ENCODE results near the gene OAS2. TPM values are rescaled to one million over a fixed set of nuclear protein-coding genes. Genes with fewer than 3 reads are reported as not detected.

OAS2 gene
- total RNA-seq, 2 donors from 2014 or later, result 6.0 to 6.8 TPM

GRCh38 chr12:113005762-113006161 is 27.4 kb downstream of the OAS2 start:
- H3K4me1 ChIP-seq, result no peaks in the 10 kb centered on the region
- TF ChIP-seq, protein P1, sequence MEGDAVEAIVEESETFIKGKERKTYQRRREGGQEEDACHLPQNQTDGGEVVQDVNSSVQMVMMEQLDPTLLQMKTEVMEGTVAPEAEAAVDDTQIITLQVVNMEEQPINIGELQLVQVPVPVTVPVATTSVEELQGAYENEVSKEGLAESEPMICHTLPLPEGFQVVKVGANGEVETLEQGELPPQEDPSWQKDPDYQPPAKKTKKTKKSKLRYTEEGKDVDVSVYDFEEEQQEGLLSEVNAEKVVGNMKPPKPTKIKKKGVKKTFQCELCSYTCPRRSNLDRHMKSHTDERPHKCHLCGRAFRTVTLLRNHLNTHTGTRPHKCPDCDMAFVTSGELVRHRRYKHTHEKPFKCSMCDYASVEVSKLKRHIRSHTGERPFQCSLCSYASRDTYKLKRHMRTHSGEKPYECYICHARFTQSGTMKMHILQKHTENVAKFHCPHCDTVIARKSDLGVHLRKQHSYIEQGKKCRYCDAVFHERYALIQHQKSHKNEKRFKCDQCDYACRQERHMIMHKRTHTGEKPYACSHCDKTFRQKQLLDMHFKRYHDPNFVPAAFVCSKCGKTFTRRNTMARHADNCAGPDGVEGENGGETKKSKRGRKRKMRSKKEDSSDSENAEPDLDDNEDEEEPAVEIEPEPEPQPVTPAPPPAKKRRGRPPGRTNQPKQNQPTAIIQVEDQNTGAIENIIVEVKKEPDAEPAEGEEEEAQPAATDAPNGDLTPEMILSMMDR (IDR thresholded peaks at IDR 0.05), result no peak
- no peak overlapping the region for H3K4me3 ChIP-seq
- no peak for DNase-seq (ENCODE audit: low spot score)
- H3K9me3 ChIP-seq, result peaks cover 0 to 2% of the 10 kb centered on the region in 2 donors
- H3K27me3 ChIP-seq, result no peaks in the 10 kb centered on the region
- H3K27ac ChIP-seq, result no peak overlapping the region
- peaks cover 12% of the 10 kb centered on the region for H3K36me3 ChIP-seq

GRCh38 chr12:113006206-113006605 is 27.9 kb downstream of the OAS2 start:
- peaks cover 16% of the 10 kb centered on the region for H3K36me3 ChIP-seq
- no peak for DNase-seq (ENCODE audit: low spot score)
- no peak overlapping the region for H3K27ac ChIP-seq
- no peaks in the 10 kb centered on the region for H3K27me3 ChIP-seq
- TF ChIP-seq, protein P1 (IDR thresholded peaks at IDR 0.05), result no peak
- H3K4me3 ChIP-seq, result no peak overlapping the region
- H3K9me3 ChIP-seq, result peaks cover 0 to 7% of the 10 kb centered on the region in 2 donors
- H3K4me1 ChIP-seq, result no peaks in the 10 kb centered on the region

- TF ChIP-seq, protein P1 (IDR thresholded peaks at IDR 0.05), result no peak
- no peaks in the 10 kb centered on the region for H3K27me3 ChIP-seq
- no peak overlapping the region for H3K27ac ChIP-seq
- no peaks in the 10 kb centered on the region for H3K4me1 ChIP-seq
- peaks cover 17% of the 10 kb centered on the region for H3K36me3 ChIP-seq
- no peak for DNase-seq (ENCODE audit: low spot score)
- H3K4me3 ChIP-seq, result no peak overlapping the region
- H3K9me3 ChIP-seq, result peaks cover 0 to 10% of the 10 kb centered on the region in 2 donors
Measured at GRCh38 chr12:113006641-113007040, 28.3 kb downstream of the OAS2 start.

DNA sequence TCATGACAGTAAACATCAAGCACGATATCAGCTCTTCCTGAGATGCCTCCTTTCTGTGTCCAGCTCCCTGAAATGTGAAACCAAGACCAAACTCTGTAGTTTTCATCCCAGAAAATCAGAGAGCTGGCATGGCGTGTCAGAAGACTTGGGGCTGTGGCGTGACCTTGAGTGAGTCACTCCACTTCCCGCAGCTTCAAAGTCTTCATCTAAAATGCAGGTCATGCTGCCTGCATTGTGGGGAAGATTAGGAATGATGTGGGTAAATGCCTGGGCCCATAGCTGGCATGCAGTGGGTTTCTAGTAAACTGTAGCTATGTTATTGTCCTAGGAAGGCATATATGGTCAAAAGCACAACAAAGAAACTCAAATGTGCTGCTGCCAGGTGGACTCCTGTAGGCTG is 28.8 kb downstream of the OAS2 start:
- no peaks in the 10 kb centered on the region for H3K4me1 ChIP-seq
- H3K4me3 ChIP-seq, result no peak overlapping the region
- peaks cover 17% of the 10 kb centered on the region for H3K36me3 ChIP-seq
- DNase-seq (ENCODE audit: low spot score), result no peak
- no peak overlapping the region for H3K27ac ChIP-seq
- TF ChIP-seq, protein P1 (IDR thresholded peaks at IDR 0.05), result no peak
- H3K9me3 ChIP-seq, result peaks cover 0 to 10% of the 10 kb centered on the region in 2 donors
- H3K27me3 ChIP-seq, result no peaks in the 10 kb centered on the region

DNA sequence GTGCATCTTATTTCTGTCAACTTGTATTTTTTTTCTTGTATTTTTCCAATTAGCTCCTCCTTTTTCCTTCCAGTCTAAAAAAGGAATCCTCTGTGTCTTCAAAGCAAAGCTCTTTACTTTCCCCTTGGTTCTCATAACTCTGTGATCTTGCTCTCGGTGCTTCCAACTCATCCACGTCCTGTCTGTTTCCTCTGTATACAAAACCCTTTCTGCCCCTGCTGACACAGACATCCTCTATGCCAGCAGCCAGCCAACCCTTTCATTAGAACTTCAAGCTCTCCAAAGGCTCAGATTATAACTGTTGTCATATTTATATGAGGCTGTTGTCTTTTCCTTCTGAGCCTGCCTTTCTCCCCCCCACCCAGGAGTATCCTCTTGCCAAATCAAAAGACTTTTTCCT is 32.4 kb downstream of the OAS2 start:
- DNase-seq (ENCODE audit: low spot score), result no peak
- H3K9me3 ChIP-seq, result peaks cover 0 to 10% of the 10 kb centered on the region in 2 donors
- no peaks in the 10 kb centered on the region for H3K4me1 ChIP-seq
- H3K27me3 ChIP-seq, result no peaks in the 10 kb centered on the region
- H3K36me3 ChIP-seq, result peaks cover 17% of the 10 kb centered on the region
- H3K4me3 ChIP-seq, result no peak overlapping the region
- TF ChIP-seq, protein P1 (IDR thresholded peaks at IDR 0.05), result no peak
- H3K27ac ChIP-seq, result no peak overlapping the region

- TF ChIP-seq, protein P1 (IDR thresholded peaks at IDR 0.05), result no peak
Measured at GRCh38 chr12:113014565-113014964, 36.2 kb downstream of the OAS2 start.

More at GRCh38 chr12:113014565-113014964, 36.2 kb downstream of the OAS2 start:
- Histone ChIP-seq H3K27ac (no peak overlapping the region), H3K9me3 (peaks cover 0 to 10% of the 10 kb centered on the region in 2 donors), H3K4me1 (no peaks in the 10 kb centered on the region), H3K36me3 (peaks cover 8% of the 10 kb centered on the region), H3K4me3 (no peak overlapping the region), H3K27me3 (no peaks in the 10 kb centered on the region)
- DNase-seq (ENCODE audit: low spot score), result no peak
